LoVo (cell line): ENCODE data around the gene RARG.

ENCODE experiments used
- DNase-seq: peaks from one replicate; pipeline ENCODE4 v3.0.0-alpha.2; 2016; ENCODE audit warnings: low spot score

RARG gene

GRCh38 chr12:53223389-53224060 lies 8.5 kb downstream of the RARG start:
- no peak for DNase-seq

GRCh38 chr12:53222806-53223261 lies 9.2 kb downstream of the RARG start:
- no peak for DNase-seq

- DNase-seq = no peak
Observed at GRCh38 chr12:53222170-53222721, 9.8 kb downstream of the RARG start.

DNA sequence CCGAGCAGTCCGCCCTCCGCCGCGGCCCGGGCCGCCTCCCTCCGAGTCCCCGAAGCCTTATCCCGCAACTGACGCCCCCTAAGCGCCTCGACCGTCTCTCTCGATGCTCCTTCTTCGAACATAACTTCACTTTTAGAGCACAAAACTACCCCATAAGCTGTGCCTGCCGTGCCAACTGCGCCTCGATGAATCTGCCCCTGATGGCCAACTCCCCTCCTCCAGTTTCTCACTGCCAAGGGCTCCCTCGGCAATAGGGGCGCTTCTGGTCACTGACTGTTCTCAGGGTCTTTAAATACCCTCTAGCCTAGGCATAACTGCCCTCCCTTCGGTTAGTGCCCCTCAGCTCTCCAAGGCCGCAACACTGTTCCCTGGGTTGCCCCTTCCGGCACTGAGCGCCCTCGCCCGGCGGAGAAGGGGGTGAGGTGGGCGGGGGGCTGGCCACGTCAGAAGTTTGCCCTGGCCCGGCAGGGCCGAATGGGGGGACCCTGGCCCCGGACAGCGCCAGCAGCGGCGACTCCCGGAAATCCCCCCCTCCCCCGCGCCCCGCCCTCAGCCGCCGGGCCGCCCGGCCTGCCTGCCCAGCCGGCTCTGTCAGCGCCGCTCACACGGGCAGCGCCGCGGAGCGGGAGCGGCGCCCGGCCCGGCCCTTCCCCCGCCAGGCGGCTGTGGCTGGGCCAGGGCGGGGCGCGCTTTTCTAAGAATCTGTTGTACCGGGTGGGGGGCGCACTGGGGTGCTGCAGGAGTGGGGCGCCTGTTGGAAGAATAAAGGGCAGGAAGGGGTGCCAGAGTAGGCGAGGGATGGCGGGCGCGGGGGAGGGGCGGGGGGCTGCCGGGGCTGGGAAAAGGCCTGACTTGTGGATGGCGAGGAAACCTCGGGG lies 10.6 kb downstream of the RARG start:
- DNase-seq = peak; percentile 74

GRCh38 chr12:53220694-53221202 lies 11.3 kb downstream of the RARG start:
- DNase-seq = peak; percentile 99

GRCh38 chr12:53219956-53220693 lies 11.9 kb downstream of the RARG start:
- no peak for DNase-seq

DNA sequence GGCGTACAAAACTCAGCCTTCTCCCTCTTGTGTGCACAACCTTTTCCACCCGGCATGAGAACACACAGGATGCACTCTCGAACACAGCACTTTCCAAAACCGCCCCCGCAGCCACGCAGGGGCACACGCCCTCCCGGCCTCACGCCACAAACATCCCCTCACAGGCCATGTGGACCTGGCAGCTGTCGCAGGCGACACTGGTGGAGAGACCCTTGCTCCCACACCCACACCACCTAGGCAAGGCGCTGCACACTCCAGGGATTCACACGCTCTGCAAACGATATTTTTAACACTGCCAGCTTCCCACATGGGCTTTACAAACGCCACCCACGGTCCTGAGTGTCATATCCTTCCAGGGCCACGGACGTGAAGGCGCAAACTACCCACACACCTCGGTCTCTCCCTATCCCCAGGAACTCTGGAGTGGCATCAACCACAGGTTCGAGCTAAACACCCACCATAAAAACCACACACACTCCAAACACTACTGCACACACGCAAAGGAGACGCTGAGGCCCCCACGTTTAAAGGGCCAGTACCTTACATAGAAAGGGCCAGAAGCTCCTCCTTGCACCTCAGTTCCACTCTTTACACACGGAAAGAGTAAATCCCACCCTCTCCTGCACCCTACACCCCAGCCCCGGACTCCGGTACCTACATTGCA lies 12.6 kb downstream of the RARG start:
- no peak for DNase-seq

DNA sequence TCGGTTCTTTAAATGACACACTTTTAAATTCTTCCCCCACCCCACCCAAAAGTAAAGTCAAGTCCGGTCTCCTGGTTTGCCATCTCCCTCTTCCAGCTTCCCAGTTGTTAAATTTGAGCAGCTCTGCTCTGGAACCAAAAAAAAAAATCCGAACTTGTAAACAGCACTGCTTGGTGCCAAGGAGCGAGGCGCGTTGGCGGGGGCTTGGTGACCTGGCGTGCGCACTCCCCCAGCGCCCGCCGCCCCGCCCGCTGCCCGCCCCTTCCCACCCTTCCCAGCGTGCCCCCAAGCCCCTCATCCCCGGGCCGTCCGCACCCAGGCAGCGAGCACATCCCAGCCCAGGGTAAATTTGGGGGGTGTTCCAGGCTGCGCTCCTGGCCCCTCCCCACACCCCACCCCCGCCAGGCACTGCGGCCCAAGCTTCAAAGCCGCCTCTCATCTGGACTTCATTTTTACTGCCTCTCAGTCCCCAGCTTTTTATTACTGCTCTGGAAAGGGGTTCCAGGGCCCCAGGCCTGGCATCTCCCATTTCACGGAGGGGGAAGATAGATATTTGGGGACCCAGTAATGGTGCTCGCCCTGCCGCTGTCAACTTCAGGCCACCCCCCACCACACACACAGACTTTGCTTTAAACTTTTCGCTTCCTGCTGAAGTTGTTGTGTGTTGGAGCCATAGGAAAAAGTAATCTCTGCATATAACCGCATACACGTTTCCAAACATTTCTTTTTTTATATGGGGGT lies 13.3 kb downstream of the RARG start:
- no peak for DNase-seq

- no peak for DNase-seq
Observed at GRCh38 chr12:53217931-53218307, 14.1 kb downstream of the RARG start.

DNA sequence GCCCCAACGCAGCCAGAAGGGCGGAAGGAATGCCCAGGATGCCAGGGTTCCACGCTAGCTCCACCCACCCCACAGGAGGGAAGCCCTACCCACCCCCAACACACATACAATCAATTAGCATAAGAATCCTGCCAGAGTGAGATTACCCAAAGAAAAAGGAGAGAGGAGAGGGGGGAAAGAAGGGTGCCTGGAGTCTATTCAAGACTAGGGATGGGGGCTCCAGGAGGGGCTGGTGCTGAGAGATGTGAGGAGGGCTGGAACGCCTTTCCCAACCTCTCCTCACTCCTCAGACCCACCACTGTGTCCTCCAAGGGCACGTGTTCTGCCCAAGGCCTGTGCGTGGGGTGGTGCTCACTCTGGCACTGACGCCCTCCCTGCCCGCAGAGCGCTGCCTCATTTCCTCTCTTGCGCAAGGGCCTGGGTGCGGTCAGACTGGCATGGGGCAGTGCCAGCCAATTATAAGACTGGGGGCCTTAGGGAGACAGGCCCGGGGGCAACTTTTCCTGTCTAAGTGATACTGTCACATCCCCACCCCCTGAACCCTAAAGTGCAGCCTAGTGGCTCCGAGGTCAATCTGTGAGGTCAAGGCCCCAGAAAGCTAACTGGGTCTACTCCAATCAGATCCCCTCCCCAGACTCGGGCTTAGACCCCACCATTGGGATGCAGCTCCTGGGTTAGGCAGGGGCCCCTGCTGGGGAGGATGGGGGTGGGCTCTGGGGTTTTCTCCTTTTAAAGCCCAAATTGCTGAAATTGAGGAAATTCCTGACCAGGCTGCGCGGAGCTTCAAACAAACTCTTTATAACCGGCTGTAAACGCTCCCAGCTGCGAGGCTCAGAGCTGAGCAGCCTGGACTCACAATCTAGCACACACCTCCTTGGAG lies 14.7 kb downstream of the RARG start:
- no peak for DNase-seq

DNA sequence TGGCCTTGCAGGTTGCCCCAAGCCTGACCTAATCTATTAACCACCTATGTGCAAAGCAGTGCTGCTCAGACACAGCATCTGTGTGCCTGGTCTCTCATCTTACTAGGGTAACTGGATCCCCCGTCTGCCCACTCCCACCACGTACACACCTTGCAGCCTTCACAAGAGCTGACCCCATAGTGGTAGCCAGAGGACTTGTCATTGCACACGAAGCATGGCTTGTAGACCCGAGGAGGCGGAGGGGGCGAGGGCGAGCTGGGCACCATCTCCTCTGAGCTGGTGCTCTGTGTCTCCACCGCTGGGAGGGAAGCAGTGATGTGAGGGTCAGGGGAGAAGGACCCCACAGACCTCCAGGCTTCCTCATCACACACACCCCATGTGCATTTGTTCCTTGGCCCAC lies 16.5 kb downstream of the RARG start:
- no peak for DNase-seq

DNA sequence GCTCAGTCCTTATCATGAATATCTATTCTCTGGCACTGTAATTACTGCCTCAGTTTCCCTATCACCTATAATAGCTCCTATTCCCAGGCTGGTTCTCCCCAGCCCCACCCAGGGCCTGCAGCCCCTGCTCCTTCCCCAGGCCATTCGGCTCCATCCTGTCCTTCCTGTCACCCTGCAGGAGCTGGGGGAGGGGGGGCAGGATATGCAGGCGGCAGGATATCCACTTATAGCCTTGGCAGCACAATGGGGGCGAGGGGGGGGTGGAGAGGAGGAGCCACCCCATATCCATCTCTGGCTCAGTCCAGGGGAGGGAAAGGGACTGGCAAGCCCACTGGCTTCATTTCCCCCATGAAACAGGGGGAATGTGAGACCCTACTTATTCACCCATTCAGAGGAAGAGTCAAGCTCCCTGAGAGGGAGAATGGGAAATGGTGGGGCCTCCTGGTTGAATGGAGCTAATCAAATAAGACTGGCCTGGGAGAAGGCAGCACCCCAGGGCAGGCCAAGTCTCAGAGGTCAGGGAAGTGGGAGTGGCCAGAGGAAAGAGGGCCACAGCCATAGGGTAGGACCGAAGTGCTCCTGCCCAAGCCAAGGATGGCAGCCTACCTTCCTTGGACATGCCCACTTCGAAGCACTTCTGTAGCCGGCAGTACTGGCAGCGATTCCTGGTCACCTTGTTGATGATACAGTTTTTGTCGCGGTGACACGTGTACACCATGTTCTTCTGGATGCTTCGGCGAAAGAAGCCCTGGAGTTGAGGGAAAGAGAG lies 17.1 kb downstream of the RARG start:
- no peak for DNase-seq

DNA sequence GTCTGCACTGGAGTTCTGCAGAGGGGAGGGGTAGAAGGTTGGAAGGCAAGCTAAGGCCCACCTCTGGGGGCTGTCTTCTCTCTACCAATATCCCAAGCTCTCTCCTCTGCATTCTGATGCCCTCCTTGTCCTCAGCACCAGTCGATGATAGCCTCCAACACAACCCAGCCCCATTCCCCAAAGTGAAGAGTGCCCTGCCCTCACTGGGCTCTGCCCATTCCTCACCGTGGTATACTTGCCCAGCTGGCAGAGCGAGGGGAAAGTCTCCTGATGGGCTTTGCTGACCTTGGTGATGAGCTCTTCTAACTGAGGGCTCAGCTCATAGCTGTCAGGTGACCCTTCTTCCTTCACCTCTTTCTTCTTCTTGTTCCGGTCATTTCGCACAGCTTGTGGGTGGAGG lies 17.8 kb downstream of the RARG start:
- no peak for DNase-seq

DNA sequence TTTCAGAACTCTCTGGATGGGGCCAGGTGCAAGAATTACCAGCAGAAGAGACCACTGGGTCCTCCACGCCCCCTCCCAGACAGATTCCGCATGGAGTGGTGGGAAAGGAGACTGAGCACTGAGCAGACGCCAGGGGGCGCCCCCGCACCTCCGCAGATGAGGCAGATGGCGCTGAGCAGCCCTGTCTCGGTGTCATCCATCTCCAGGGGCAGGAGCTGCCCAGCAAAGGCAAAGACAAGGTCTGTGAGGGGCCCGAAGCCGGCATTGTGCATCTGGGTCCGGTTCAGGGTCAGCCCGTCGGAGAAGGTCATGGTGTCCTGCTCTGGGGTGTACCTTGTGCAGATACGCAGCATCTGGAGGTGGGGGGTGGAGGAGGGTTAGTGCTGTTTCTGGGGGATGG lies 18.7 kb downstream of the RARG start:
- peak; percentile 76 for DNase-seq

DNA sequence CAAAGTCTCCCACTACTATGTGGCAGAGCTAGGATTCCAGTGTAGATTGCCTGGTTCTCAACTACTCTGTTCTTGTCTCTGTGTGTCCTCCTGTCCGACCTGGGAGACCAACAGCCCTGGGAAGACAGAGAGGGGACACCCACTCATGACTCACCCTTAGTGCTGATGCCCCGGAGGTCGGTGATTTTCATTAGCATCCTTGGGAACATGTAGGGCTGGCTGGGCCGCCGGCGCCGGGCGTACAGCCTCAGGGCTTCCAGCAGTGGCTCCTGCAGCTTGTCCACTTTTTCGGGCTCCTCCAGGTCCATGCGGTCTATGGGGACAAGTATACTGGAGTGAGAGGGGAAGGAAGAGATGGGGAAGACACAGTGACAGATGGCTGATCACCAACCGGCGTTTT lies 19.1 kb downstream of the RARG start:
- no peak for DNase-seq

GRCh38 chr12:53211476-53212381 lies 20.3 kb downstream of the RARG start:
- DNase-seq = no peak

DNA sequence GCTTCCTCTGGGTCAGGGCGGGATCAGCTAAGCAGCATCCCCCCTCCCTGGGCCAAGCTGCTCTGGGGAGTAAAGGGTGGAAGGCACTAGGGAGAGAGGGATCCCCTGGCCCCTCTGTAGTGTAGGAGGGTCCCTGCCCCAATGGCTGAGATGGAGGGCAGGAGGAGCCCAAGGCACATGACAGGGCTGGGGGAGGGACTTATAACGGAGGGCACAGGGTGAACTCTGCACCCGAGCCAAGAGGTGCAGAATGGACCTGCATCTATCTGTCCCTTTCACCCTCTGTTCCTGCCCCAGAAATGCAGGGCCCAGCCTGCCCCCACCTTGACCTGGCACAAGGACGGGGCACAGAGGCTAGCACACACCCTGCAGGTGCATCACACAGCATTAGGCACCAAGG lies 21.2 kb downstream of the RARG start:
- DNase-seq = no peak

- DNase-seq = no peak
Observed at GRCh38 chr12:53208877-53209463, 23.0 kb downstream of the RARG start.
